ENCODE measurements around the gene CEP72. TPM values are rescaled to one million over a fixed set of nuclear protein-coding genes. Genes with fewer than 3 reads are reported as not detected.

The CEP72 gene
- total RNA-seq, 1 donor from 2014 or later, result 4.8 TPM

DNA sequence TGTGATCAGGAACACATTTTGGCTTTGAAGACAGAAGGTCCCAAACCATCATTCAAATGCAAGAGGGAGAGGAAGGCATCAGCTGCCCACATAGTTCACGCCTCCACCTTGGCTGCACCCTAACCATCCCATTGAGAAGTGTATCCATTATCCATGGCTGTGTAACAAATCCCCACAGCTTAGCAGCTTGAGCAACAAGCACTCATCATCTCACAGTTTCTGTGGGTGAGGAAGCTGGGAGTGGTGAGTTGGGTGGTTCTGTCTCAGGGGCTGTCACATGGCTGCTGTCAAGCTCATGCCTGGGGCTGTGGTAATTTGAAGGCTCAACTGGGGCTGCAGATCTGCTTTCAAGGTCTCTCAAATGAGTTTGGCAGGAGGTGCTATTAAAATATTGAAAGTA is 23.0 kb upstream of the CEP72 start:
- DNase-seq (ENCODE audit: low read depth), result no peak
- H3K4me3 ChIP-seq (ENCODE audit: low read depth, low read length), result no peak overlapping the region
- TF ChIP-seq, protein P1, sequence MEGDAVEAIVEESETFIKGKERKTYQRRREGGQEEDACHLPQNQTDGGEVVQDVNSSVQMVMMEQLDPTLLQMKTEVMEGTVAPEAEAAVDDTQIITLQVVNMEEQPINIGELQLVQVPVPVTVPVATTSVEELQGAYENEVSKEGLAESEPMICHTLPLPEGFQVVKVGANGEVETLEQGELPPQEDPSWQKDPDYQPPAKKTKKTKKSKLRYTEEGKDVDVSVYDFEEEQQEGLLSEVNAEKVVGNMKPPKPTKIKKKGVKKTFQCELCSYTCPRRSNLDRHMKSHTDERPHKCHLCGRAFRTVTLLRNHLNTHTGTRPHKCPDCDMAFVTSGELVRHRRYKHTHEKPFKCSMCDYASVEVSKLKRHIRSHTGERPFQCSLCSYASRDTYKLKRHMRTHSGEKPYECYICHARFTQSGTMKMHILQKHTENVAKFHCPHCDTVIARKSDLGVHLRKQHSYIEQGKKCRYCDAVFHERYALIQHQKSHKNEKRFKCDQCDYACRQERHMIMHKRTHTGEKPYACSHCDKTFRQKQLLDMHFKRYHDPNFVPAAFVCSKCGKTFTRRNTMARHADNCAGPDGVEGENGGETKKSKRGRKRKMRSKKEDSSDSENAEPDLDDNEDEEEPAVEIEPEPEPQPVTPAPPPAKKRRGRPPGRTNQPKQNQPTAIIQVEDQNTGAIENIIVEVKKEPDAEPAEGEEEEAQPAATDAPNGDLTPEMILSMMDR (IDR thresholded peaks at IDR 0.05; ENCODE audit: insufficient read depth, low read length, poor library complexity, severe bottlenecking), result no peak
- H3K27me3 ChIP-seq (ENCODE audit: control insufficient read depth, insufficient read depth, low read length), result peaks cover 9% of the 10 kb centered on the region
- H3K36me3 ChIP-seq (ENCODE audit: control insufficient read depth, insufficient read depth, low read length), result no peaks in the 10 kb centered on the region

DNA sequence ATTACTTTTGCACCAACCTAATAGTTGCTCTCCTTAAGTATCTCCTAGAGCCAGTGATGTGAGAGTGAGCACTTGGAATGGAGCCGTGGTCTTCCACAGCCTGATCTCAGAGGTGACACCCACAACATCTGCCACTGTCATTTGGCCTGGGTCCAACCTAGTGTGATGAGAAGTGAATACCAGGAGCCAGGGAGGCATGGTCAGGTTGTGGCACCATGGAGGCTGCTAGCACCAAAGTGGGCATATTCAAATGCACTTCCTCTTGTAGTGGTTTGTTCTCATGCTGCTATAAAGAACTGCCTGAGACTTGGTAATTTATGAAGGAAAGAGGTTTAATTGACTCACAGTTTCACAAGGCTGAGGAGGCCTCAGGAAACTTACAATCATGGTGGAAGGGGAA is 22.6 kb upstream of the CEP72 start:
- Histone ChIP-seq H3K4me3 (ENCODE audit: low read depth, low read length) (no peak overlapping the region), H3K36me3 (ENCODE audit: control insufficient read depth, insufficient read depth, low read length) (no peaks in the 10 kb centered on the region), H3K27me3 (ENCODE audit: control insufficient read depth, insufficient read depth, low read length) (peaks cover 13% of the 10 kb centered on the region)
- no peak for DNase-seq (ENCODE audit: low read depth)
- TF ChIP-seq, protein P1 (IDR thresholded peaks at IDR 0.05; ENCODE audit: insufficient read depth, low read length, poor library complexity, severe bottlenecking), result no peak

DNA sequence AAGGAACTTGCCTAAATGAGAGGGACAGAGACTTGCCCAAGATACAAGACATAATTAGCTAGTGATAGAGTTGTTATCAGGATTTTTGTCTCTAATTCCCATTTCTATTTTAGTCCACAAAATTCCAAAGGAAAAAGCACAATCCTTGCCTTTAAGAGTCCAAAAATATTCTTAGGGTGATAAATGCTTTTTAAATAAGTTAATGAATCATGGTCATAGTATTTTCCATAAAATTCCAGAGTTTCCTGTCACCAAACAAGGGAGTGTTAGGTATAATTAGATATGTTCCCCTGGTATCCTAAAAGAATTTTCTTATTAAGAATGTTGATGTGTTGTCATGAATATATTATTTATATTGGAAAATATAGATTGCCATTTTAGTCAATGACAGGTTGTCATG is 21.8 kb upstream of the CEP72 start:
- no peak overlapping the region for H3K4me3 ChIP-seq (ENCODE audit: low read depth, low read length)
- TF ChIP-seq, protein P1 (IDR thresholded peaks at IDR 0.05; ENCODE audit: insufficient read depth, low read length, poor library complexity, severe bottlenecking), result no peak
- H3K27me3 ChIP-seq (ENCODE audit: control insufficient read depth, insufficient read depth, low read length), result peaks cover 14% of the 10 kb centered on the region
- H3K36me3 ChIP-seq (ENCODE audit: control insufficient read depth, insufficient read depth, low read length), result no peaks in the 10 kb centered on the region
- DNase-seq (ENCODE audit: low read depth), result no peak

DNA sequence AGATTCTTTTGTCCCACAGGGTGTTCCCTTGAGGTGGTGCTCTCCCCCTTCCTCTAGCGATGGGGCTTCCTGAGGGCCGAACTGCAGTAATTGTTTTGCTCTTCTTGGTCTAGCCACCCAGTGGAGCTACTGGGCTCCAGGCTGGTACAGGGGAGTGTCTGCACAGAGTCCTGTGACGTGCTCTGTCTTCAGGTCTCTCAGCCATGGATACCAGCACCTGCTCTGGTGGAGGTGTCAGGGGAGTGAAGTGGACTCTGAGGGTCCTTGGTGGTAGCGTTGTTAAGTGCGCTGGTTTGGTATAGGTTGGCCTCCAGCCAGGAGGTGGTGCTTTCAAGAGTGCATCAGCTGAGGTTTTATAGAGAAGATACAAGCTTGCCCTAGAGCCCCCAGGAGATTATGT is 20.4 kb upstream of the CEP72 start:
- no peak for DNase-seq (ENCODE audit: low read depth)
- H3K4me3 ChIP-seq (ENCODE audit: low read depth, low read length), result no peak overlapping the region
- no peaks in the 10 kb centered on the region for H3K36me3 ChIP-seq (ENCODE audit: control insufficient read depth, insufficient read depth, low read length)
- H3K27me3 ChIP-seq (ENCODE audit: control insufficient read depth, insufficient read depth, low read length), result peaks cover 16% of the 10 kb centered on the region
- TF ChIP-seq, protein P1 (IDR thresholded peaks at IDR 0.05; ENCODE audit: insufficient read depth, low read length, poor library complexity, severe bottlenecking), result no peak

DNA sequence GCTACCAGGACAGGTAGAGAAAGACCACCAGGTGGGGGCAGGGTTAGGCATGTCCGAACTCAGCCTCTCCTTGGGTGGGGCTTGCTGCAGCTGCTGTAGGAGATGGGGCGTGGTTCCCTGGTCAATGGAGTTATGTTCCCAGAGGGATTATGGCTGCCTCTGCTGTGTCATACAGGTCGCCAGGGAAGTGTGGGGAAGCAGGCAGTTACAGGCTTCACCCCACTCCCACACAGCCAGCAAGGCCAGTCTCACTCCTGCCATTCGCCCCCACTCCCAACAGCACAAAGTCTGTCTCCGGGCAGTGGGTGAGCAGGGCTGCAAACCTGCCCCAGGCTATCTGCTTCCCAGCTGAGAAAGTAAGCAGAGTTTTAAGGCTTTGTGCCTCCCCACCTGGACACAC is 20.0 kb upstream of the CEP72 start:
- TF ChIP-seq, protein P1 (IDR thresholded peaks at IDR 0.05; ENCODE audit: insufficient read depth, low read length, poor library complexity, severe bottlenecking), result no peak
- Histone ChIP-seq H3K27me3 (ENCODE audit: control insufficient read depth, insufficient read depth, low read length) (peaks cover 16% of the 10 kb centered on the region), H3K36me3 (ENCODE audit: control insufficient read depth, insufficient read depth, low read length) (no peaks in the 10 kb centered on the region), H3K4me3 (ENCODE audit: low read depth, low read length) (no peak overlapping the region)
- no peak for DNase-seq (ENCODE audit: low read depth)

DNA sequence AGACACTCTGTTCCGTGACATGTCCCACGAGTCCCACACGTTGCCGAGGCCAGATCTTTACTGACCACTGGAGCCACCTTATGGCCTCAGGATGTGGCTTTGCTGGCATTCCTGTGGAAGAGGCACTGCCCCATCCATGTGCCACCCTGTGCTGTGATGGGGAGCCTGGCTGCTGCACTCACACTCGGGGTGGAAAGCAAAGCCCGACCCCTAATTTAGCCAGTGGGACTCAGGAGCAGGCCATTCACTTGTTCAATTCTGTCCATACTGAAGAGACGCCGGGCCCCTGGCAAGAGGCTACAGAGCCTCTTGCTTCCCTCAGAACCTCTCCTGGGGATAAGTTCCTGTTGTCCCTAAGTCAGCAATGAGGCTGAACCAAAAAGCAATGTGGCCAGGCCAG is 18.6 kb upstream of the CEP72 start:
- Histone ChIP-seq H3K4me3 (ENCODE audit: low read depth, low read length) (no peak overlapping the region), H3K36me3 (ENCODE audit: control insufficient read depth, insufficient read depth, low read length) (no peaks in the 10 kb centered on the region), H3K27me3 (ENCODE audit: control insufficient read depth, insufficient read depth, low read length) (peaks cover 17% of the 10 kb centered on the region)
- DNase-seq (ENCODE audit: low read depth), result no peak
- TF ChIP-seq, protein P1 (IDR thresholded peaks at IDR 0.05; ENCODE audit: insufficient read depth, low read length, poor library complexity, severe bottlenecking), result no peak

Data from kidney epithelial cell (primary cell).